Measurements from ENCODE around the gene MYRIP. TPM values are rescaled to one million over a fixed set of nuclear protein-coding genes. Genes with fewer than 3 reads are reported as not detected.

The MYRIP gene
- total RNA-seq, 4 donors from 2014 or later, result 1.0 to 9.6 (median 3.2) TPM

DNA sequence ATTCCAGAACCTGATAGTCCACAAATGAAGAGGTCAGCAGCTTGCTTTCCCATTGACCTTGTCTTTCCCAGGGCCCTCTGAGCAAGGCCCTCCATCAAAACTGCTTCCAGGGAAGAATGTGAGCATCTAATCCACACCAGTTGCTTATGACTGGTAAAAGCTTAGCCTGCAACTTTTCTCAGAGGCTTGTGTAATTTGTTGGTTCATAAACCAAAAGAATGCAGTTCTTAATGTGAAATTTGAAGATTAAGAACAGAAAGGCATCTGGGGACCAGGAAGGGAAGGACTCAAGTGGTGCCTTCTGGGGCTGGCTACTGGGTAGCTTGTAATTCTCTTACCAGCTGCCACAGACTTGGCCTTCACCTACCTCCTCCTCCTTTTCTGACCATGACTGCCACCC, 439.2 kb downstream of the MYRIP start:
- no peak for ATAC-seq (ENCODE audit: low FRiP score)
- TF ChIP-seq, protein P1, sequence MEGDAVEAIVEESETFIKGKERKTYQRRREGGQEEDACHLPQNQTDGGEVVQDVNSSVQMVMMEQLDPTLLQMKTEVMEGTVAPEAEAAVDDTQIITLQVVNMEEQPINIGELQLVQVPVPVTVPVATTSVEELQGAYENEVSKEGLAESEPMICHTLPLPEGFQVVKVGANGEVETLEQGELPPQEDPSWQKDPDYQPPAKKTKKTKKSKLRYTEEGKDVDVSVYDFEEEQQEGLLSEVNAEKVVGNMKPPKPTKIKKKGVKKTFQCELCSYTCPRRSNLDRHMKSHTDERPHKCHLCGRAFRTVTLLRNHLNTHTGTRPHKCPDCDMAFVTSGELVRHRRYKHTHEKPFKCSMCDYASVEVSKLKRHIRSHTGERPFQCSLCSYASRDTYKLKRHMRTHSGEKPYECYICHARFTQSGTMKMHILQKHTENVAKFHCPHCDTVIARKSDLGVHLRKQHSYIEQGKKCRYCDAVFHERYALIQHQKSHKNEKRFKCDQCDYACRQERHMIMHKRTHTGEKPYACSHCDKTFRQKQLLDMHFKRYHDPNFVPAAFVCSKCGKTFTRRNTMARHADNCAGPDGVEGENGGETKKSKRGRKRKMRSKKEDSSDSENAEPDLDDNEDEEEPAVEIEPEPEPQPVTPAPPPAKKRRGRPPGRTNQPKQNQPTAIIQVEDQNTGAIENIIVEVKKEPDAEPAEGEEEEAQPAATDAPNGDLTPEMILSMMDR (IDR thresholded peaks at IDR 0.05), result no peak
- DNase-seq (ENCODE audit: low spot score), result no peak

DNA sequence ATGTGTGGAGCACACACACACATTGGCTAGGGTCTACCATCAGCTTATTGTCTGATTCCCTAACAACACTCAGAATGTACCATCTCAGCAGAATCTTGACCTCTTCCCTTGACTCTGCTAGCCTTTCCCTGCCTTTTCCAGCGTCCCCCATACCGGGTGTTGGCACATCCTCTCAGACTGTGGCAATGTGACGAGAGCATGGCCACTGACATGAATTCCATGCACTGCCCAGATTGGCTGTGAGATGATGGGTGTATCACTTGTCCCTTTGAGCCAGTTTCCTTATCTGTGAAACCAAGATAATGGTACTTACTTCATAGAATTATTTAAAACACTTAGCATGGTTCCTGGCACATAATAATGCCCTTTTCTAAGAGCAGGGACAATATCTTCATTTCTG, 439.8 kb downstream of the MYRIP start:
- ATAC-seq (ENCODE audit: low FRiP score) (no peak), DNase-seq (ENCODE audit: low spot score) (no peak)
- TF ChIP-seq, protein P1 (IDR thresholded peaks at IDR 0.05), result no peak

DNA sequence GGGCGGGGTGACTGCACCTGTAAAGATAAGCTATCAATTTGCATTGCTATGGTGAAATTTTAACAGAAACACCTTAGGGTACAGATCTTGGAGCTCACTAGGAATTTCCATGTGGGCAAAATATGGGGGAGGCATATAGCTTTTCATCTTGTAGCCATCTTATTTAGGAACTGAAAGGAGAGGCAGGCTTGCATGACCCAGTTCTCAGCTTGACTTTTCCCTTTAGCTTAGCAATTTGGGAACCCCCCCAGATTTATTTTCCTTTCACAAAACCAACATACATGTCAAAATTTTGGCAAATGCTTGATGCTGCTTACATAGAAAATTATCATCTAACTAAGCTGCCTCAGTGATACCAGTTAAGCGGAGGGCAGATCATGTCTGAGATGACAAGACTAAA, 445.1 kb downstream of the MYRIP start:
- ATAC-seq (ENCODE audit: low FRiP score), result no peak
- TF ChIP-seq, protein P1 (IDR thresholded peaks at IDR 0.05), result no peak
- no peak for DNase-seq (ENCODE audit: low spot score)

- no peak for DNase-seq (ENCODE audit: low spot score)
- TF ChIP-seq, protein P1 (IDR thresholded peaks at IDR 0.05), result no peak
- no peak for ATAC-seq (ENCODE audit: low FRiP score)
These were observed 445.5 kb downstream of the MYRIP start for GRCh38 chr3:40254891-40255290.

DNA sequence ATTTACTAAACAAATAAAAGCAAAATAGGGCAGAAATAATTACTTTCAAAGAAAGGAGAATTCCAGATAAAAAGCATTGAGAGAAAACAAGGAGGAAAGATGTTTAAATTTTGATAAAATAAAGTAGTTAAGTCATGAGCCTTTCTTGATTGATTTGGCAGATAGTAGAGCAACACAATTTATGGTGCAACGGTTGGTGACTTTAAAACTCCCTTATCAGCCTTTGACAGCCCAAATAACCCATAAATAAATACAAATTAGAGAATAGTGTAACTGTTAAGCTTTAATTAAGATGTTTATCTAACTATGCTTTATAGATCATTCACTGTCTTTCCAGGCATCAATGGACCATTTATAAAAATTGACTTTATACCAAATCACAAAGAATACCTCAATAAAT, 446.1 kb downstream of the MYRIP start:
- DNase-seq (ENCODE audit: low spot score) (no peak), ATAC-seq (ENCODE audit: low FRiP score) (no peak)
- TF ChIP-seq, protein P1 (IDR thresholded peaks at IDR 0.05), result no peak

DNA sequence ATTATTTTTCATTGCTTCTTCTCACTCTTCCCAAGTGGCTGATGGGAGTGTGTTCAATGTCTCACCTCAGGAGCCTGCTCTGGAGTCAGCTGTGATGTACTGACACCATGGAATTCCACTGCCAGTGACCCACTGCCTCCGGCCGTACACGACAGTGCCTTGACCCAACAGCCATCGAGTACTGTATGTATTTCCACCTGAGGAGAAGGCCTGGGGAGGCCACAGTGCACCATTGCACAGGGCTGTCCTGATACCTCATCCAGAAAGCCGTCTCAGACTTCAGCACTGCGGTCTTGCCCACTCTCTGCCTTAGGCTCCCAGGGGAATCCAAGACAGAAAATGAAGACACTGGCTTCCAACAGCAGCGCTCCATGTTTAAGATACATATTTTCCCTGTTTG, 448.7 kb downstream of the MYRIP start:
- TF ChIP-seq, protein P1 (IDR thresholded peaks at IDR 0.05), result no peak
- ATAC-seq (ENCODE audit: low FRiP score) (no peak), DNase-seq (ENCODE audit: low spot score) (no peak)

DNA sequence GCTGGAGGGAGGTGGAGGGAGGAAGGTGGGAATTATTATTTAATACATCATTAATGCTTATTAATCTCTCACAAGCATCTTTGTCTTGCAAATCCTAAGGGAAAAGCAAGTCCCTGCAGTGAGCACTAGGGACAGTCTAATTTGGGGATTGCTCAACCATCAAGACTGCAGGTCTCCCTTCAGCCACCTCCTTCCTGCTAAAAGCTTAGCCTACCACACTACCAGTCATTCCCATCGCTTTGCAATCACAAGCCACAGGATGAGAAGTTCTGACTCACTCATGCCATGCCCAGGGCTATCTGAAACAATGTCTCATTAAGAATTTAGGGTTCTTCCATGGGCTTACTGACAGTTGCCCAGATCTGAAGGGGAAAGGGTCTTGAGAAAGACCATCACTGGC, 449.1 kb downstream of the MYRIP start:
- DNase-seq (ENCODE audit: low spot score), result no peak
- TF ChIP-seq, protein P1 (IDR thresholded peaks at IDR 0.05), result no peak
- no peak for ATAC-seq (ENCODE audit: low FRiP score)
